Measurements from ENCODE around the gene FLOT2. TPM values are rescaled to one million over a fixed set of nuclear protein-coding genes. Genes with fewer than 3 reads are reported as not detected.
"Not testable (repeated sequence)": the region's sequence is repeated elsewhere in the genome, so short reads cannot be mapped to it uniquely, and the experiment has no call there.

FLOT2 gene
- total RNA-seq, 1 donor from 2014 or later, result 150 TPM

DNA sequence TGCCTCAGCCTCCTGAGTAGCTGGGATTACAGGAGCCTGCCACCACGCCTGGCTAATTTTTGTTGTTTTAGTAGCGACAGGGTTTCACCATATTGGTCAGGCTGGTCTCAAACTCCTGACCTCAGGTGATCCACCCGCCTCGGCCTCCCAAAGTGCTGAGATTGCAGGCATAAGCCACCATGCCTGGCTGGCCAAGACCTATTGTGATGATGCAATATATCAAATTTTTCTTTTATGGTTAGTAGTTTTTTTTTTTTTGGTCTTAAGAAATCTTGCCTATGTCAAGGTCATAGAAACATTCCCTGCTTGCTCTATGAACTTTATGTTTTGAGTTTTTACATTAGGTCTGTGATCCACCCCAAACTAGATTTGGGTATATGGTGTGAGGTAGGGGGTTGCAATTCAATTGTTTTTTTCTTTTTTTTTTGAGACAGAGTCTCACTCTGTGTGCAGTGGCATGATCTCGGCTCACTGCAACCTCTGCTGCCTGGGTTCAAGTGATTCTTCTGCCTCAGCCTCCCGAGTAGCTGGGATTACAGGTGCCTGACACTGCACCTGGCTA, 20.3 kb downstream of the FLOT2 start:
- intact Hi-C loops (cut with micrococcal nuclease), result not testable (repeated sequence)

- intact Hi-C loops (cut with micrococcal nuclease), result no loop called here
These were observed 21.5 kb downstream of the FLOT2 start for GRCh38 chr17:28875848-28876550.

DNA sequence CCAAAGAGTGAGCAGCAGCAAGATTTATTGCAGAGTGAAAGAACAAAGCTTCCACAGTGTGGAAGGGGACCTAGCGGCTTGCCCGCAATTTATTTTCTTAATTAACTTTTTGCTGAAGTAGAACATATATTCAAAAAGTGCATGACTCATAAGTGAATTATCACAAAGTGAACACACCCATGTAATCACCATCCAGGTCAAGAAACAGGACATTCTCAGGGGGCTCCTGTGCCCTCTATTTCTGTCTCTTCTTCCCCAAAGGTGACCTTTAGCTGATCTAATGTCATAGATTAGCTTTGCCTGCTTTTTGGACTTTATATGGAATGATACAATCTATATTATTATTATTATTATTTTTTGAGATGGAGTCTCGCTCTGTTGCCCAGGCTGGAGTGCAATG, 22.8 kb downstream of the FLOT2 start:
- intact Hi-C loops (cut with micrococcal nuclease), result no loop called here

DNA sequence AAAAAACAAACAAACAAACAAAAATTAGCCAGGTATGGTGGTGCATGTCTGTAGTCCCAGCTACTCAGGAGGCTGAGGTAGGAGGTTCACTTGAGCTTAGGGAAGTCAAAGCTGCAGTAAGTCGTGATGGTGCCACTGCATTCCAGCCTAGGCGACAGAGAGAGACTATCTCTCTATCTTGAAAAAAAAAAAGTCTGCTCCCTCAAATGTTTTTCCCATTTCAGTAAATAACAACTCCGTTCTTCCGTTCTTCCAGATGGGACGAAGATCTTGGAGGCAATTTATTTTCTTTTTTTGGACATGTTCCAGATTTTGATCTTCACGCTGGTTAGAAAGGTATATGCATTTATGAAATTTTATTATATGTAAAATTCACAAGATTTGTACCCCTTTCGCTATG, 23.7 kb downstream of the FLOT2 start:
- intact Hi-C loops (cut with micrococcal nuclease), result no loop called here

GRCh38 chr17:28871056-28871579, 26.4 kb downstream of the FLOT2 start:
- intact Hi-C loops (cut with micrococcal nuclease), result loop anchor here (1.0 to 2.0 kb wide), 2 partner anchors 17 to 22 kb away; no protein-coding TSS in a partner anchor

DNA sequence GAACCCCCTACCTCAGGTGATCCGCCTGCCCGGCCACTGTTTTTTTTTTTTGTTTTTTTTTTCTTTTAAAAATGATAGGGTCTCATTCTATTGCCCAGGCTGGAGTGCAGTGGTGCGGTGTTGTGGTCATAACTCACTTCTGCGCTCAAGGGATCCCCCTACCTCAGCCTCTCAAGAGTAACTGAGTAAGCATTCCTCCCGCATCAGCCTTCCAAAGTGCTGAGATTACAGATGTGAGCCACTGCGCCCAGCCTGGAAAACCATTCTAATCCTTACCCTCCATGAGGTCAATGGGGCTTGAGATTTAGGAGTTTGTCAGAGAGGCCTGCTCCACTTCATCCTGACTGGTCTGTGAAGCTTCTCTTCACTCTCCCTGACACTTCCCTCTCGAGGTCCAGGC, 30.3 kb downstream of the FLOT2 start:
- intact Hi-C loops (cut with micrococcal nuclease), result no loop called here

- intact Hi-C loops (cut with micrococcal nuclease), result no loop called here
These were observed 31.4 kb downstream of the FLOT2 start for GRCh38 chr17:28865946-28866752.

- intact Hi-C loops (cut with micrococcal nuclease), result no loop called here
These were observed 32.3 kb downstream of the FLOT2 start for GRCh38 chr17:28864991-28865849.

- intact Hi-C loops (cut with micrococcal nuclease), result no loop called here
These were observed 33.6 kb downstream of the FLOT2 start for GRCh38 chr17:28863953-28864352.

DNA sequence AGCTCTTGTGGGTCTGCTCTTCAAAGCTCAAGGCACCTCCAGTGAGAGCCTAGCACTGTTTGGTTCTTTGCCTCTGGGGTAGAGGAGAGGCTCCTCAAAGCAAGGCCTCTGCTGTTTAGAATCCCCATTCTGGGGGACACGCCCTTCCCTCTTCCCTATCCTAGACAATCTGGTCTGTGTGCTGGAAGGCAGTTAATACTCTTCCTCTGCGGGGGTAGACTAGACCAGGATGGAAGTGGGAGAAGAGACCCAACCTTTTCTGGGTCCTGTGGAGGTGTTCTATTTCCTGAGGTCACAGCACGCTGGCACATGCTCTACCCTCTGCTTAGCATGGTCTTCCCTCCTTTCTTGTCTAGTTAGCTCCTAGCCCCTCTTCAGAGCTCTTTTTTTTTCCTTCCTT, 35.0 kb downstream of the FLOT2 start:
- intact Hi-C loops (cut with micrococcal nuclease), result no loop called here

- intact Hi-C loops (cut with micrococcal nuclease), result no loop called here
These were observed 35.9 kb downstream of the FLOT2 start for GRCh38 chr17:28861393-28862203.

DNA sequence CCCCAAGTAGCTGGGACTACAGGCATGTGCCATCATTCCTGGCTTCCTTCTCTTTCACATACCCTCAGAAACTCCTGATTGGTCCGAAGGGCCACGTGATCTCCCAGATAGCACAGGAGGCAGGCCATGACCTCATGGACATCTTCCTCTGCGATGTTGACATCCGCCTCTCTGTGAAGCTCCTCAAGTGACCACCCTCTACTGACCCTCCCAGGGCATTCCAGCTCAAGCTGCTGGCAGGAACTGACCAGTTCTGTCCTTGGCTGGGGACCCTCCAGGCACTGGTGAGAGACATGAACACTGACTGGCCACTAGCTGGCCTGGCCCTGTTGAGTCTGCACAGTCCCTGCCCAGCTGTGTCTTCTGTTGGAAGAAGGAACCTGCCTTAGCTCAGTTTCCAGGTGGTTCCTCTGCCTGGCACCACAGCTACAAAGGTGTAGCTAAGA, 37.1 kb downstream of the FLOT2 start:
- intact Hi-C loops (cut with micrococcal nuclease), result no loop called here

- intact Hi-C loops (cut with micrococcal nuclease), result no loop called here
These were observed 38.7 kb downstream of the FLOT2 start for GRCh38 chr17:28858801-28859355.

DNA sequence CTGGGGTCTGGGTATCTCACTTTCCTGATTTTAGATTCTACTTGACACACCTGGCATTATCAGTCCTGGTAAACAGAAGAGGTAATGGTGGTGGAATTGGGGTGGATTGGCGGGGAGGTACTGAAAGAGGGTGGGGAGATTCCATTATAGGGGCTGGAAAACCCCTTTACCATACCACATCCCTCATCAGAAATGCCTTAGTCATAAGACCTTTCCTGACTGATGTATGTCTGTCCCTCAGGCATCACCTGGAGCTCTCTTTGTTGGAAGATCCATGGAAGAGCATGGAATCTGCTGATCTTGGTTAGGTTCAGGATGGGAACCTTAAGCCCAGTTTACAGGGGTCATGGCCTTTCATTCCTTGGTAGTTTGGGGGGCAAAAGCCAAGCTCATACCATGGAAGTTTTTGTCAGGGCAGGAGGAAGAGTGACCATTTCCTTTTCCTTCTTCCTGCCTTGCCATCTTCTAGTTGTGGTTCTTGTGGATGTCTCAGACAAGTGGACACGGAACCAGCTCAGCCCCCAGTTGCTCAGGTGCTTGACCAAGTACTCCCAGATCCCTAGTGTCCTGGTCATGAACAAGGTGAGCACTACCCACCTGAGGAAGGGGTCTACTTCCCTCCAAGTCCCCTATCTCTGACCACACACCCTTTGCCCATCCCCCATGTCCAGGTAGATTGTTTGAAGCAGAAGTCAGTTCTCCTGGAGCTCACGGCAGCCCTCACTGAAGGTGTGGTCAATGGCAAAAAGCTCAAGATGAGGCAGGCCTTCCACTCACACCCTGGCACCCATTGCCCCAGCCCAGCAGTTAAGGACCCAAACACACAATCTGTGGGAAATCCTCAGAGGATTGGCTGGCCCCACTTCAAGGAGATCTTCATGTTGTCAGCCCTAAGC, 39.4 kb downstream of the FLOT2 start:
- intact Hi-C loops (cut with micrococcal nuclease), result no loop called here

DNA sequence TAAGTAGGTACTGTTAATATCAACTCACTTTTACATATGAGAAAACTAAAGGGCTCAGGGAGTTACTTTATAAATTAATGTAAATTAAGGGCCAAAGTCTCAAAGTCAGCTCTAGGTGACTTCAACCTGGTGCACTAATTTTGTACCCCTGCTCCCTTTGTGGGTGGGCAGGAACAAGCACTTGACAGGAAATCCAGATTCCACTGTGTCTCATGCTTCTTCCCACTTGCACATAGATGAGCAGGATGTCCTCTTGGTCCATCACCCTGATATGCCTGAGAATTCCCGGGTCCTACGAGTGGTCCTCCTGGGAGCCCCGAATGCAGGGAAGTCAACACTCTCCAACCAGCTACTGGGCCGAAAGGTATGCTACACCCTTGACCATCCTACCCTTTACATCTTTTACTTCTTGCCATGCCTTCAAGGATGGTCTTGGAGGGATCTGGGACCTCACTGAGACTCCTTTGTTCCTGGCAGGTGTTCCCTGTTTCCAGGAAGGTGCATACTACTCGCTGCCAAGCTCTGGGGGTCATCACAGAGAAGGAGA, 41.4 kb downstream of the FLOT2 start:
- intact Hi-C loops (cut with micrococcal nuclease), result no loop called here

- intact Hi-C loops (cut with micrococcal nuclease), result loop anchor here (1.0 to 2.0 kb wide), 2 partner anchors 43 to 257 kb away; partner anchors contain the start of gene SPAG5
These were observed 42.2 kb downstream of the FLOT2 start for GRCh38 chr17:28855336-28855679.

- intact Hi-C loops (cut with micrococcal nuclease), result loop anchor here (1.0 to 2.0 kb wide), 10 partner anchors 12 to 256 kb away; partner anchors contain the start of genes DHRS13, FAM222B, FLOT2 and NEK8
These were observed 42.8 kb downstream of the FLOT2 start, which contains the start of gene ERAL1 for GRCh38 chr17:28854457-28855335. Gene ERAL1, plus strand, starts transcription at chr17:28855016. Its CDS starts 19 bp downstream, at chr17:28855035.
